Activated naive CD8-positive, alpha-beta T cell treated with anti-CD3 and anti-CD28 coated beads, Interleukin-2, amount 10 ng/mL, durations not matched to agents 7 days and 5 days (primary cell): ENCODE data around the gene PIM3. TPM values are rescaled to one million over a fixed set of nuclear protein-coding genes. Genes with fewer than 3 reads are reported as not detected.

Experiments
- ATAC-seq: fragments of 150-1000 bp; cut with Tn5 transposase; one replicate; pipeline ENCODE4 v1.10.0; 2021; ENCODE audit warnings: low read depth, moderate library complexity
- POLR2A ChIA-PET: fragments of 350-600 bp; sonication (Branson Sonifier 250); formaldehyde crosslinking; loops from one replicate; lab custom pipeline; 2021; ENCODE audit warnings: antibody characterized with exemption; lab: Charles Lee
- DNase-seq: peaks from one replicate; pipeline ENCODE4 v3.0.0; 2021
- H3K27ac Mint-ChIP-seq: one replicate; pipeline ENCODE4 v1.8.0; 2022; ENCODE audit warnings: mild to moderate bottlenecking, mixed read lengths
- H3K27me3 Mint-ChIP-seq: one replicate; pipeline ENCODE4 v1.8.0; 2022; ENCODE audit warnings: mild to moderate bottlenecking, moderate library complexity, mixed read lengths
- H3K36me3 Mint-ChIP-seq: one replicate; pipeline ENCODE4 v1.8.0; 2021; ENCODE audit warnings: mild to moderate bottlenecking, mixed read lengths
- H3K4me1 Mint-ChIP-seq: one replicate; pipeline ENCODE4 v1.8.0; 2021; ENCODE audit warnings: mixed read lengths
- H3K4me3 Mint-ChIP-seq: one replicate; pipeline ENCODE4 v1.8.0; 2022; ENCODE audit warnings: mild to moderate bottlenecking, moderate library complexity, mixed read lengths
- H3K9me3 Mint-ChIP-seq: one replicate; pipeline ENCODE4 v1.8.0; 2021; ENCODE audit warnings: mixed read lengths
- total RNA-seq, 2 experiments: library from RNA; stranded (reverse); gene quantifications; one replicate each; pipeline ENCODE4 v1.2.3, GENCODE V29; 2021

Gene PIM3
- total RNA-seq, 2 experiments from 2014 or later: 44.3 to 48.5 TPM

DNA sequence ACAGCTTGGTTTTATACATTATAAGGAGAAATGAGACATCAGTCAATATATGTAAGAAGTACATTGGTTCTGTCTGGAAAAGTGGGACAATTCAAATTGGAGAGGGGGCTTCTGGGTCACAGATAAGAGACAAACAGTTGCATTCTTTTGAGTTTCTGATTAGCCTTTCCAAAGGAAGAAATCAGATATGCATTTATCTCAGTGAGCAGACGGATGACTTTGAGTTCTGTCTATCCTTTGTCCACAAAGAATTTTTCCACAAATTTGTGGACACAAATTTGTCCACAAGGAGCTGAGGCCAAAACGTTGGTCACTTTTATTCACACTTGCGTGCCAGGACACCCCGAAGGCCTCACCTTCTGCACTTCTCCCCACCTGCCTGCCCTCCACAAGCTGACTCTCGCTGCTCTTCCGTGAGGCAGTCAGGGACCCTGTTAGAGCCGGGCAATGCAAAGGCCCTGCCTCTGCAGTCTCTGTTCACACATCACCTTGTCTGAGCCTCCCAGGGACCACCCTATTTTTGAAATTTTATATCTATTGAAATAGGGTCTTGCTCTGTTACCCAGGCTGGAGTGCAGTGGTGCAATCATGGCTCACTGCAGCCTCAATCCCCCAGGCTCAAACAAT, 31.4 kb downstream of the PIM3 start:
- no peak overlapping the region for H3K27ac Mint-ChIP-seq
- peaks cover 8% of the 10 kb centered on the region for H3K9me3 Mint-ChIP-seq
- H3K27me3 Mint-ChIP-seq: peaks cover 5% of the 10 kb centered on the region
- ATAC-seq (no peak), DNase-seq (no peak)
- H3K4me3 Mint-ChIP-seq: no peak overlapping the region
- POLR2A ChIA-PET: no interaction called here
- peaks cover 3% of the 10 kb centered on the region for H3K36me3 Mint-ChIP-seq
- peaks cover 3% of the 10 kb centered on the region for H3K4me1 Mint-ChIP-seq

GRCh38 chr22:49992921-49993648, 32.5 kb downstream of the PIM3 start:
- Mint-ChIP-seq H3K4me1 (peaks cover 3% of the 10 kb centered on the region), H3K9me3 (peaks cover 8% of the 10 kb centered on the region), H3K27me3 (peaks cover 5% of the 10 kb centered on the region), H3K27ac (peak overlapping the region; percentile 61), H3K4me3 (no peak overlapping the region), H3K36me3 (peaks cover 1% of the 10 kb centered on the region)
- DNase-seq (peak; percentile 75), ATAC-seq (peak; percentile 87)
- POLR2A ChIA-PET: interaction anchor here (1.1 kb wide), 1 partner anchor 62 kb away, joined by 4 read pairs; no protein-coding TSS in a partner anchor

- ATAC-seq (no peak), DNase-seq (no peak)
- Mint-ChIP-seq H3K36me3 (no peaks in the 10 kb centered on the region), H3K4me1 (peaks cover 6% of the 10 kb centered on the region), H3K27me3 (peaks cover 3% of the 10 kb centered on the region), H3K4me3 (no peak overlapping the region), H3K9me3 (peaks cover 6% of the 10 kb centered on the region), H3K27ac (peak overlapping the region; percentile 61)
- POLR2A ChIA-PET: interaction anchor here (1.1 to 1.4 kb wide), 2 partner anchors 58 to 63 kb away, joined by 3 to 4 read pairs; no protein-coding TSS in a partner anchor
These were observed 33.2 kb downstream of the PIM3 start for GRCh38 chr22:49993649-49994360.

DNA sequence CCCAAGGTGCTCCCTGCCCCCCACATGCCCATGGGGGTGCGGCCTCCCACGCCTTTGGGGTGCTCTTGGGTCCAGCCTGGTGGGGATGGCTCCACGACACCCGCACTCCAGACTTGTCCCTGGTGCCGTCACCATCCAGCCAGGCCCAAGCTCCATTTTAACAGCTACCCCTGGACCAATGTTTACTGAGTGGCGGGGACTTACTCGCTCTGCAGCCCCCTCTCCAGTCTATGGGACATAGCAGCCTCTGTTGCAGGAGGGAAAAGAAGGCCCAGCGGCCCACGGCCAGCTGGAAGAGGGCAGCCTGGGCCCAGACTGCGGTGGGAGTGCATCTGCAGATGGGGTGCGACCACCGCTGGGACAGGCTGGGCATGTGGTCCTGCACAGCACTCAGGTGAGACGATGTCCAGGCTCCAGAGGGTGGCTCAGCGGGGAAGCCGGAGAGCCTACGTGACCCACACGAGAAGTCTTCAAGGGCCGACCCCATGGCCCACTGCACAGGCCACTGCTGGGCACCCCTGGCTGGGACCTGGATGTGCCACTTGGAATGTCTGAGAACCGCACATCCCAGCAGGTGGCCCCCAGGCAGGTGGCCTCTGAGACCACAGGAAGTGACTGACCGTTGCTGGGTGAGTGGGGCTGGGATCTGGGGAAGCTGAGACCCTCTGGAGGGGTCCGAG, 33.9 kb downstream of the PIM3 start:
- Mint-ChIP-seq H3K4me3 (no peak overlapping the region), H3K27me3 (peaks cover 3% of the 10 kb centered on the region), H3K9me3 (peaks cover 5% of the 10 kb centered on the region), H3K4me1 (peaks cover 6% of the 10 kb centered on the region), H3K36me3 (no peaks in the 10 kb centered on the region), H3K27ac (no peak overlapping the region)
- no peak for DNase-seq
- no peak for ATAC-seq
- POLR2A ChIA-PET: interaction anchor here (1.4 kb wide), 1 partner anchor 58 kb away, joined by 3 read pairs; no protein-coding TSS in a partner anchor

DNA sequence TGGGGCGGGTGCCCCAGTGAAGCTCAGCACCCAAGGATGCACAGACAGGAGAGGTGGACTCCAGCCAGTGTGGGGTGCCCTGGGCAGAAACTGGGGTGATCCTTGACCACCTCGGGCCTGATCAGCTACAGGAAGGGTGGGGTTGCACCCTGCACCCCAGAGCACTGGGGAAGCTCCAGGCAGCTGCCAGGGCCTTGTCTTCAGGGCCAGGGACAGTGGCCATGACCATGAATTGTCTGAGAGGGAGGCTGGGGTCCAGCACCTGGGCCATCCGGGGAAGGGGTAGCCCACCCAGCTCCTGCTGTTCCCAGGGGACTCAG, 34.4 kb downstream of the PIM3 start:
- no peak overlapping the region for H3K4me3 Mint-ChIP-seq
- DNase-seq (no peak), ATAC-seq (no peak)
- H3K4me1 Mint-ChIP-seq: peaks cover 6% of the 10 kb centered on the region
- POLR2A ChIA-PET: interaction anchor here (1.4 kb wide), 1 partner anchor 59 kb away, joined by 3 read pairs; no protein-coding TSS in a partner anchor
- no peaks in the 10 kb centered on the region for H3K36me3 Mint-ChIP-seq
- no peak overlapping the region for H3K27ac Mint-ChIP-seq
- peaks cover 5% of the 10 kb centered on the region for H3K9me3 Mint-ChIP-seq
- peaks cover 3% of the 10 kb centered on the region for H3K27me3 Mint-ChIP-seq

DNA sequence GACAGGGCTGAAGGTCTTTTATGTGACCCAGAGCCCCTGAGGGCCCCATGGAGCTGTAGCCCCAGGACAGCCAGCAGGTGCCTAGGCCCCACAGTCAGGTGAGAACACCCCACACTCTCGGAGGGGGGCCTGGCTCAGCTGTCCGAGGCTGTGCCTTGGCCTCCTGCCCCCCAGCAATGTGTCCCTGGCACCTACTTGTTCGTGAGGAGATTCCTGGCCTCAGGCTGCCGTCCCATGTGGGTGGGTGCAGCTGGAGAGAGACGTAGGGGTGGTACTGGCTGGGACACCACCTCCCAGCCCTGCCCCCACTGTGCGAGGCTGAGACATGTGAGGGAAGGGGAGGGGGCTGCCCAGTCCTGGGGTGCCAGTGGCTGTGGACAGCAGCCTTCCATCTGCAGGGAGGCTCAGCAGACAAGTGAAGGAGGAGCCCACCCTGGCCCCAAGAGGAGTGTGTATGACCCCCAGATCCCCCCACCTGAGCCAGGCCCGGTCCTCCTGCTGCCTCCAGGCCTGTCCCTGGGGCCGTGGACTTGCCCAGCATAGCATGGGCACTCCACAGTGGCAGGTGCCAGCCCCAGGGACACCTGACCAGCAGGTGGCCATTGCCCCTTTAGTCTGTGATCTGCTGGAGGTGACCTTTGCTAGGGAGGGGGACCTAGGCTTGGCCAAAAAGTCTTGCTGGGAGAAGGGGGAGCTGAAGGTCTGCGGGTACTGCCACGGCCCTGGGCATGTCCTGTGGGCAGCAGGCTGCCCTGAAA, 35.0 kb downstream of the PIM3 start:
- POLR2A ChIA-PET: no interaction called here
- peaks cover 6% of the 10 kb centered on the region for H3K4me1 Mint-ChIP-seq
- DNase-seq (no peak), ATAC-seq (no peak)
- no peaks in the 10 kb centered on the region for H3K36me3 Mint-ChIP-seq
- peaks cover 5% of the 10 kb centered on the region for H3K9me3 Mint-ChIP-seq
- H3K27ac Mint-ChIP-seq: no peak overlapping the region
- no peak overlapping the region for H3K4me3 Mint-ChIP-seq
- H3K27me3 Mint-ChIP-seq: peaks cover 3% of the 10 kb centered on the region

- Mint-ChIP-seq H3K4me1 (peaks cover 6% of the 10 kb centered on the region), H3K27ac (no peak overlapping the region), H3K4me3 (no peak overlapping the region), H3K9me3 (peaks cover 2% of the 10 kb centered on the region), H3K27me3 (no peaks in the 10 kb centered on the region), H3K36me3 (no peaks in the 10 kb centered on the region)
- ATAC-seq (no peak), DNase-seq (no peak)
- POLR2A ChIA-PET: no interaction called here
These were observed 35.5 kb downstream of the PIM3 start for GRCh38 chr22:49996119-49996517.

DNA sequence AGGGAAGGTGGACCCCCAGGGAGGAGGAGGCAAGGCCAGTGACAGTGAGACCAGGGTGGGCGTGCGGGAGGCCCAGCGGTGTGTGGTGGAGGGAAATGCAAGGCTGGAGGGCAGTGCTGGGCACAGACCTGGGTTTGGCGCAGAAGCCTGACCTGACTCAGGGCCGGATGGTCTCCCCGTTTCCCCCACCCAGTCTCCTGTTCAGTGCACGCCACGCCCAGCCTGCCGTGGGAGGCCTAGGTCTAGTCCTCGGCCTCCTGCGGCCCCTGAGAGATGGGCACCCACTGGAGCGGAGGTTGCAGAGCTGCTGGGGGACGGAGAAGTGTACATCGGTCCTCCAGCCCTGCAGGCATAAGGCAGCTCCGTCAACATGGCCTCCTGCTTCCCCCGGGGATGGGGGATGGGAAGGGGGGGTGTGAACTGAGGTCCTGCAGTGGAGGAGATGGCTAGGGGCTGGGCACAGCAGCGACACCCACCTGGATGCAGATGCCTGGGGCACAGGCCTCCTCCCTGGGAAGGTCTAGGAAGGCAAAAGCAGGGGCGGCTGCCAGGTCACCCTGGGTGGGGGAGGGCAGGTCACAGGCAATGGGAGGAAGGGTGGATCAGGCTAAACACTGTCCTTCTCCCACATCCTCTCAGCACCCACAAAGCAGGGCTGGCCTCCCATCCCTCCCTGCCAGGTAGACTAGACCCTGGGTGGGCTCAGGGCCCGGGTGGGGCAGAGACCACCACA, 36.1 kb downstream of the PIM3 start:
- DNase-seq: no peak
- Mint-ChIP-seq H3K27ac (no peak overlapping the region), H3K27me3 (no peaks in the 10 kb centered on the region), H3K36me3 (no peaks in the 10 kb centered on the region), H3K4me1 (peaks cover 6% of the 10 kb centered on the region), H3K9me3 (no peaks in the 10 kb centered on the region), H3K4me3 (no peak overlapping the region)
- ATAC-seq: no peak
- POLR2A ChIA-PET: no interaction called here

- Mint-ChIP-seq H3K4me1 (peaks cover 6% of the 10 kb centered on the region), H3K36me3 (no peaks in the 10 kb centered on the region), H3K4me3 (no peak overlapping the region), H3K27ac (no peak overlapping the region), H3K27me3 (no peaks in the 10 kb centered on the region), H3K9me3 (no peaks in the 10 kb centered on the region)
- ATAC-seq: no peak
- no peak for DNase-seq
- POLR2A ChIA-PET: no interaction called here
These were observed 36.7 kb downstream of the PIM3 start for GRCh38 chr22:49997251-49997599.

GRCh38 chr22:49997932-49998717, 37.6 kb downstream of the PIM3 start:
- H3K27me3 Mint-ChIP-seq: no peaks in the 10 kb centered on the region
- DNase-seq: no peak

DNA sequence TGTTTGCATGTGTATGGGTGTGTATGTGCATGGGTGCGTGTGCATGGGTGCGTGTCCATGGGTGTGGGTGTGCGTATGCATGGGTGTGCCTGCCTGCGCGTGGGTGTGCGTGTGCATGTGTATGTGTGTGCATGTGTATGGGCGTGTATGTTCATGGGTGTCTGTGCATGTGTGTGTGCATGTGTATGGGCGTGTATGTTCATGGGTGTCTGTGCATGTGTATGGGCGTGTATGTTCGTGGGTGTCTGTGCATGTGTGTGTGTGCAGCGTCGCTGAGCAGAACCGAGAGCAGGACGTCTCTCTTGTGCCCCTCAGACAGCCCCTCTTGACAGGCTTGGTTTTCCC, 38.1 kb downstream of the PIM3 start:
- H3K27ac Mint-ChIP-seq: no peak overlapping the region
- no peaks in the 10 kb centered on the region for H3K36me3 Mint-ChIP-seq

More at GRCh38 chr22:49997932-49998717, 37.6 kb downstream of the PIM3 start:
- POLR2A ChIA-PET: no interaction called here
- H3K9me3 Mint-ChIP-seq: no peaks in the 10 kb centered on the region
- H3K36me3 Mint-ChIP-seq: no peaks in the 10 kb centered on the region
- no peak overlapping the region for H3K27ac Mint-ChIP-seq
- ATAC-seq: no peak
- H3K4me1 Mint-ChIP-seq: peaks cover 6% of the 10 kb centered on the region
- no peak overlapping the region for H3K4me3 Mint-ChIP-seq

More for the DNA sequence above, 38.1 kb downstream of the PIM3 start:
- no peaks in the 10 kb centered on the region for H3K9me3 Mint-ChIP-seq
- POLR2A ChIA-PET: no interaction called here
- no peak overlapping the region for H3K4me3 Mint-ChIP-seq
- H3K27me3 Mint-ChIP-seq: peaks cover under 1% of the 10 kb centered on the region
- ATAC-seq (no peak), DNase-seq (no peak)
- peaks cover 4% of the 10 kb centered on the region for H3K4me1 Mint-ChIP-seq
